ENCODE measurements around the gene TIMM23. TPM values are rescaled to one million over a fixed set of nuclear protein-coding genes. Genes with fewer than 3 reads are reported as not detected.
"Not testable (repeated sequence)": the region's sequence is repeated elsewhere in the genome, so short reads cannot be mapped to it uniquely, and the experiment has no call there.

The TIMM23 gene
- total RNA-seq, 1 donor, result 39.8 TPM

DNA sequence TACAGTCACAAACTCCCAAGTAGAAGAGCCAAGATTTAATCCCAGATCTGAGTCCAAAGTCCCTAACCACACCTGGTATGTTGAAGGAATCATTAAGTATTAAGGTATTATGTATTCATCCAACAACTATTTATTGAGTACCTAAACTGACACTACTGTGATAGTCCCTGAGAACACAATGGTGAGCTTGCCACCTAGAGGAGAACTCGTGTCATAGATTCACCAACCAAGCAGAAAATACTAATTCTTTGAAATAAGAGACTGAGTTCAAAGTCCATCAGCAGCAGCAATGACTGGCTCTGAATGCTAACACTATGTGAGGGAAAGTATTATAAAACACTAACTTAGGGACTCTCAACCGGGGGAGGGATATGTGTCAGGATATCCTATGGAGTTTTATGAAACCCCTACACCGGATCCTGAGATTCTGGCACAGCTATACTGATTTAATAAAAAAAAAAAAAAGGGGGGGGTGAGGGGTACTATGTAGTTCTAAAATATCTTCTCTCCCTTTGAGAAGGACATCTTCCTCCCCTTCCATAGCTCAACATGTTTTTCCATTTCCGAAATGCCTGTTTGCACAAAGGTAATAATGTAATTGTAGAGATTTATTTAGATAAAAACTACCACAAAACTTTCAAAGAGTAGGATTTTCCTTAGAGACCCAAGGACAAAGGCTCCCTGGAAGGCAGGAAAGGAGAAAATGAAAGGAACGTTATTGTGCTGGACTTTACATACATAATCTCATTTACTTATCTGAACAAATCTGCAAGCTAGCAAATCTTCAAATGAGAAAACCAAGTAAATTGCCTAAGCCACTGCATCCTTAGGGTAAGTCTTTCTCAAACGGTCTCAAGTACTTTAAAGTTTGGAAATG, 56.5 kb downstream of the TIMM23 start:
- H3K4me3 ChIP-seq (ENCODE audit: low read length), result peak overlapping the region; percentile 82
- H3K27me3 ChIP-seq (ENCODE audit: insufficient read depth, low read length), result no peaks in the 10 kb centered on the region
- H3K4me1 ChIP-seq (ENCODE audit: insufficient read depth, low read length), result peaks cover 62% of the 10 kb centered on the region
- no peaks in the 10 kb centered on the region for H3K9me3 ChIP-seq (ENCODE audit: low read depth, low read length)

- peaks cover 60% of the 10 kb centered on the region for H3K4me1 ChIP-seq (ENCODE audit: insufficient read depth, low read length)
- peak overlapping the region; percentile 82 for H3K4me3 ChIP-seq (ENCODE audit: low read length)
- H3K27me3 ChIP-seq (ENCODE audit: insufficient read depth, low read length), result no peaks in the 10 kb centered on the region
- H3K9me3 ChIP-seq (ENCODE audit: low read depth, low read length), result no peaks in the 10 kb centered on the region
These were observed 57.3 kb downstream of the TIMM23 start for GRCh38 chr10:46029461-46030030.

GRCh38 chr10:46030091-46030937, 58.0 kb downstream of the TIMM23 start, which contains the start of gene NCOA4:
Gene NCOA4 (minus strand): TSS chr10:46030623. CDS start chr10:46016680, 13,943 bp downstream.
- H3K27me3 ChIP-seq (ENCODE audit: insufficient read depth, low read length), result no peaks in the 10 kb centered on the region
- peaks cover 53% of the 10 kb centered on the region for H3K4me1 ChIP-seq (ENCODE audit: insufficient read depth, low read length)
- peak within 1 kb of the TSS; percentile 82 for H3K4me3 ChIP-seq (ENCODE audit: low read length)
- H3K9me3 ChIP-seq (ENCODE audit: low read depth, low read length), result no peaks in the 10 kb centered on the region

- Histone ChIP-seq H3K4me3 (ENCODE audit: low read length) (no peak overlapping the region), H3K27me3 (ENCODE audit: insufficient read depth, low read length) (no peaks in the 10 kb centered on the region), H3K4me1 (ENCODE audit: insufficient read depth, low read length) (peaks cover 45% of the 10 kb centered on the region), H3K9me3 (ENCODE audit: low read depth, low read length) (no peaks in the 10 kb centered on the region)
These were observed 59.6 kb downstream of the TIMM23 start for GRCh38 chr10:46031648-46032532.

DNA sequence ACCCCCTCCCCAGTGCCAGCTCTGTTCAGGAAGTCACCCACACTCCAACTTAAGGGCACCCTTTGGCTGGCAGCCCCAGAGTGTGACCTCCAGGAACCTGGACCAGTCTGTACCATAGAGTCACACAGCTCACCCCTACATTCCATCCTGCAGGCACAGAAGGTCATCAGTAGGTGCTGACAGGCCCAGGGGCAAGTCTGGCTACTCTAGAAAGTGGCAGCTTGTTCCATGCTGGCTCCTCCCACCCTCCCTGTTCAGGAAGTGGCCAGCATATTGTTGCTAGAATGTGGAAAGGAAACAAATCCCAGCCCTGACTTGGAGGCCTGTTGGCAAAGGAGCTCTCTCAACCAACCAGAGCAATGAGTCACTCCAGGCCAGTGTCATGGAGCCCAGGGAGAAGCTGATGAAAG, 61.3 kb downstream of the TIMM23 start:
- H3K27me3 ChIP-seq (ENCODE audit: insufficient read depth, low read length), result no peaks in the 10 kb centered on the region
- H3K4me1 ChIP-seq (ENCODE audit: insufficient read depth, low read length), result peaks cover 29% of the 10 kb centered on the region
- no peaks in the 10 kb centered on the region for H3K9me3 ChIP-seq (ENCODE audit: low read depth, low read length)
- no peak overlapping the region for H3K4me3 ChIP-seq (ENCODE audit: low read length)

- H3K27me3 ChIP-seq (ENCODE audit: insufficient read depth, low read length), result no peaks in the 10 kb centered on the region
- H3K4me1 ChIP-seq (ENCODE audit: insufficient read depth, low read length), result peaks cover 9% of the 10 kb centered on the region
- H3K4me3 ChIP-seq (ENCODE audit: low read length), result no peak overlapping the region
- no peaks in the 10 kb centered on the region for H3K9me3 ChIP-seq (ENCODE audit: low read depth, low read length)
These were observed 63.9 kb downstream of the TIMM23 start for GRCh38 chr10:46035923-46036849.

DNA sequence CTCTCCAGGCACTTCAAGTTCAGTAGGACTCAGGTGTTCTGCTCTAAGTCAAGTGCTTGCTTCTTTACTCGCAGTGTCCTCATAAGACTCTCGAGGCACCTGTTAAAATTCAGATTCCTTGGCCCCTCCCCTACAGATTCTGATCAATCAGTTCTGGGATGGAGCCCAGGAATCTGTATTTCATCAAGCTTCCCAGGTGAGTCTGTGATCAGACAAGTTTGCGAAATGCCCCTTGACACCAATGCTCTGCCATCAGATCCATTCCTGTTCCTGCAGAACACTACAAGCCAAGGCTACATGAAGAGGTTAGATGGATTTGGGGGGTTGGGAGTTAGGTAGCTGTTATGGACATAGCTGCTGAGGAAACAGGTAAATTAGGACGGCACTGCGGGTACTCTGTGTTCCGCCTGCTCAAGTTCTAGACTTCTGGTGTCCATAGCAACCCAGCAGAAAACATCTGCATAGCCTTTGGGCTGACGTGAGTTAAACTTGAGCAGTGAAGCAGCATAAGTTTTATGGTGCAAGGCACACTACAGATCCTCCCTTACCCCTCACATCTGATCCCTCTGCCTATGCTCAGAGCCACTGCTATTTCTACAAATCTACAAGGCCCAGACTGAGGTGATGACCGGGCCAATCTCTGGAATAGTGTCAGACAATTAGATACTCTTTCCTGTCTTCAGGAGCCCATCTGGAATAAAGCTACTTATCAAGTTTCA, 65.0 kb downstream of the TIMM23 start:
- Histone ChIP-seq H3K4me1 (ENCODE audit: insufficient read depth, low read length) (peaks cover 3% of the 10 kb centered on the region), H3K9me3 (ENCODE audit: low read depth, low read length) (no peaks in the 10 kb centered on the region), H3K4me3 (ENCODE audit: low read length) (no peak overlapping the region)

DNA sequence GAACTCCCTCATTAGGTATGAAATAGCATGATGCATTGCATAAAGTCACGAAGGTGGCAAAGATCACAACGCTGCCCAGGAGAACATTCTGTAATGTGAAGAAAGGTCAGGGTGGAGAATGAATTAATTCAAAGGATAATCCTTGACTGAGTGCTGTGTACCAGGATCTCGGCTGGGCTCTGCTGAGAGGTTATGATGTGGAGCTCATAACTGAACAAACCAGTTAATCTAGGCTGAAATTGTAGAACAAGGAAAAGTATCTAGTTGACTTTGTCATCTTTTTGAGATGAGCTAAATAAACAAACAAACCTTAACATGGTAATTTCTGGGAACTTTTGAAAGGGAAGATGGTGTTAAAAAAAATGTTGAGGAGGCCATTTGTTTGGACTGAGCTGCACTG, 67.7 kb downstream of the TIMM23 start:
- H3K27me3 ChIP-seq (ENCODE audit: insufficient read depth, low read length), result no peaks in the 10 kb centered on the region
- H3K9me3 ChIP-seq (ENCODE audit: low read depth, low read length), result no peaks in the 10 kb centered on the region
- no peak overlapping the region for H3K4me3 ChIP-seq (ENCODE audit: low read length)
- no peaks in the 10 kb centered on the region for H3K4me1 ChIP-seq (ENCODE audit: insufficient read depth, low read length)

More for the DNA sequence above, 65.0 kb downstream of the TIMM23 start:
- H3K27me3 ChIP-seq (ENCODE audit: insufficient read depth, low read length), result no peaks in the 10 kb centered on the region

- no peak overlapping the region for H3K4me3 ChIP-seq (ENCODE audit: low read length)
- no peaks in the 10 kb centered on the region for H3K9me3 ChIP-seq (ENCODE audit: low read depth, low read length)
- no peaks in the 10 kb centered on the region for H3K27me3 ChIP-seq (ENCODE audit: insufficient read depth, low read length)
- no peaks in the 10 kb centered on the region for H3K4me1 ChIP-seq (ENCODE audit: insufficient read depth, low read length)
These were observed 70.2 kb downstream of the TIMM23 start for GRCh38 chr10:46042527-46042926.

DNA sequence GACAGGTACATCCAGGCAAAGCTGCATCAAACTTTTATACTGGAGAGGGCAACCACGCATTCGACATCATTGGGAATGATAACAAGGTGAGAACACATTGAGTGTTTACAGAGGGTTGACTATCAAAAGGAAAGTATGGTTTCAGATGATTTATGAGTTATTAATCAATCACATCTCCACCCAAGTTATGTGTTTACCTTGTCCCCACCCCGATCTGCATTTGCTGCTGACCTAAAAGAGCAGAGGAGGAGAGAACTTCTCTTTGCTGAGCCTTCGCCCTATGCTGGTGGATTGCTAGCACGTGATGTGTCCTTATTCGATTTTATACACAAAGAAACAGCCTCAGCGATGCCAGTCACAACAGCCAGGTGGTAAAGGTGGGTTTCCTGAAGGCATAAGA, 74.0 kb downstream of the TIMM23 start, which contains the start of gene MSMB:
Gene MSMB, minus strand, starts transcription at position 9 of the 400 bp plus-strand sequence. CDS start 32 bp downstream, outside the sequence.
- Histone ChIP-seq H3K27me3 (ENCODE audit: insufficient read depth, low read length) (no peaks in the 10 kb centered on the region), H3K4me1 (ENCODE audit: insufficient read depth, low read length) (no peaks in the 10 kb centered on the region), H3K9me3 (ENCODE audit: low read depth, low read length) (no peaks in the 10 kb centered on the region), H3K4me3 (ENCODE audit: low read length) (no peak within 1 kb of the TSS)

DNA sequence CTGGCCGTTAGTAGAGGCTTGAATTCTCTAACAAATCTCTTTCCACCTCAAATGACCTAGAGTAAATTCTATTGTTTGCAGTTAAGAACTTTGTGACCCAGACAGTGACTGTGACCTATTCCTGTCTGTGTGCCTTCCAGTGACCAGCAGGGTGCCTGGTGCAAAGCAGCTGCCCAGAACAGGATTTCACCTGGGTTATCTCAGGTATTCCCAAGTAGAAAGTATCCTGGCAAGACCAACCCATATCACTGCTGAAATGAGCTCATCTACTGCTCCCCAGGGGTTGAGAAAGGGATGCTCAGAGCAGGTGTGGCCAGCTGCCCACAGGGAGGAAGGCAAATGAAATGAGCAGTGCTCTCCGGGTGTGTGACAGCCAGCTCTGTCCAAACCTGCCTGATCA, 75.9 kb downstream of the TIMM23 start:
- no peaks in the 10 kb centered on the region for H3K9me3 ChIP-seq (ENCODE audit: low read depth, low read length)
- no peaks in the 10 kb centered on the region for H3K4me1 ChIP-seq (ENCODE audit: insufficient read depth, low read length)
- H3K27me3 ChIP-seq (ENCODE audit: insufficient read depth, low read length), result no peaks in the 10 kb centered on the region
- H3K4me3 ChIP-seq (ENCODE audit: low read length), result no peak overlapping the region

DNA sequence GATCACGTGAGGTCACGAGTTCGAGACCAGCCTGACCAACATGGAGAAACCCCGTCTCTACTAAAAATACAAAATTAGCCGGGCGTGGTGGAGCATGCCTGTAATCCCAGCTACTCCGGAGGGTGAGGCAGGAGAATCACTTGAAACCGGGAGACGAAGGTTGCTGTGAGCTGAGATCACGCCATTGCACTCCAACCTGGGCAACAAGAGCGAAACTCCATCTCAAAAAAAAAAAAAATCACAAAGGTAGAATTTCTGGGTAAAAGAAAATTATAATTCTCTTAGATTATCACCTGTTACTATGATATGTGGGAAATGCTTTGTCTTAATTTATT, 77.2 kb downstream of the TIMM23 start:
- not testable (repeated sequence) for H3K9me3 ChIP-seq (ENCODE audit: low read depth, low read length); H3K4me1 ChIP-seq (ENCODE audit: insufficient read depth, low read length); H3K27me3 ChIP-seq (ENCODE audit: insufficient read depth, low read length); H3K4me3 ChIP-seq (ENCODE audit: low read length)

All from mononuclear cell (primary cell).